Heart left ventricle (tissue), 13 donors: ENCODE data around the gene PHF2.

Experiments used
- POLR2A ChIP-seq, 2 donors: fragments of 450-650 bp; IDR thresholded peaks; one replicate each; pipeline ENCODE4 v1.6.1; 2017; ENCODE audit warnings: antibody characterized with exemption in 2 of 2, mild to moderate bottlenecking in 2 of 2, moderate library complexity in 2 of 2
- TF ChIP-seq, protein P1 (sequence below), 12 donors: fragments of 200-600 bp; sonication (generic) in 4 of 12; IDR thresholded peaks; one replicate each; pipeline versions ENCODE4 v1.5.0 to v1.8.0; 2018 to 2022; ENCODE audit warnings: antibody characterized with exemption in 12 of 12, mild to moderate bottlenecking in 5 of 12
- donor health status: ischemic (EF 13 %, LVEDD 7.1; RV severe dilation, severe dysfunction).
- donor health status: DM: no; HTN: yes; CAD: no.
- donor health status: DM: no; HTN: no; CAD: no.
- donor health status: ischemic (EF 25% LVEDD 6.9; RV normal size, moderate dysfunction).
- donor health status: ischemic (EF 25% LVEDD 5.7; RV mildly dilated, moderate dysfunction).
- donor health status: ischemic (EF 35%, LVEDD 5.7; RV mildly dilated, moderate dysfunction).
- donor health status: nonischemic (EF 11% LVEDD 7.7; RV severe dilation, severe dysfunction).
- donor health status: DM: yes; HTN: yes; CAD: no.
- donor health status: PGD.
- donor health status: ischemic (EF 29% LVEDD 5.4; RV normal size, mild dysfunction).
- donor health status: nonischemic (EF 23%, LVEDD 6.1; RV moderate dilation, normal function).

DNA sequence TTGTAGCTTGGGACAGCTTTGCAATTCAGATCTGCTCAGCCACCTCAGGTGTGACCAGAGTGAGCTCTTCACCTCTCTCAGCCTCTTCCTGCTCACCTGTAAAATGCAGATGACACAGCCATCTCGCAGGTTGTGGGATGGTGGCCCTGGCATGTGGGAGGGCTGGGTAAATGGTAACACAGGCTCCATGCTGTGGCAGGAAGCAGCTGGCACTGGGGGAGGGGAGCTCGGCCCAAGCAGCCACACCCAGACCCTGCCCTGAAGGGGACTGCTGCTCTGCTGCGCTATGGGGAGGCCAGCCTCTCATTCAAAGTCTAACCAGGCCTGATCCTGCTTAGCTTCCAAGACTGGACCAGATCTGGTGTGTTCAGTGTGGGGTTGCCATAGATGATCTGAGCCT is 24.1 kb downstream of the PHF2 start:
- TF ChIP-seq, protein P1, sequence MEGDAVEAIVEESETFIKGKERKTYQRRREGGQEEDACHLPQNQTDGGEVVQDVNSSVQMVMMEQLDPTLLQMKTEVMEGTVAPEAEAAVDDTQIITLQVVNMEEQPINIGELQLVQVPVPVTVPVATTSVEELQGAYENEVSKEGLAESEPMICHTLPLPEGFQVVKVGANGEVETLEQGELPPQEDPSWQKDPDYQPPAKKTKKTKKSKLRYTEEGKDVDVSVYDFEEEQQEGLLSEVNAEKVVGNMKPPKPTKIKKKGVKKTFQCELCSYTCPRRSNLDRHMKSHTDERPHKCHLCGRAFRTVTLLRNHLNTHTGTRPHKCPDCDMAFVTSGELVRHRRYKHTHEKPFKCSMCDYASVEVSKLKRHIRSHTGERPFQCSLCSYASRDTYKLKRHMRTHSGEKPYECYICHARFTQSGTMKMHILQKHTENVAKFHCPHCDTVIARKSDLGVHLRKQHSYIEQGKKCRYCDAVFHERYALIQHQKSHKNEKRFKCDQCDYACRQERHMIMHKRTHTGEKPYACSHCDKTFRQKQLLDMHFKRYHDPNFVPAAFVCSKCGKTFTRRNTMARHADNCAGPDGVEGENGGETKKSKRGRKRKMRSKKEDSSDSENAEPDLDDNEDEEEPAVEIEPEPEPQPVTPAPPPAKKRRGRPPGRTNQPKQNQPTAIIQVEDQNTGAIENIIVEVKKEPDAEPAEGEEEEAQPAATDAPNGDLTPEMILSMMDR (IDR thresholded peaks at IDR 0.05) = no peak
- TF ChIP-seq POLR2A (IDR thresholded peaks at IDR 0.05) = no peak
